Keratinocyte (primary cell): Measurements from ENCODE around the gene WDR76.

Experiments
- CTCF ChIP-seq, 3 experiments: IDR thresholded peaks in 1 of 3; conservative IDR thresholded peaks in 1 of 3; optimal IDR thresholded peaks in 1 of 3; 2 replicates in 2 of 3; 3 replicates in 1 of 3; pipeline versions ENCODE3 to v1.5.1; 2011; ENCODE audit warnings: low read length in 3 of 3, mild to moderate bottlenecking in 3 of 3, moderate library complexity in 2 of 3, control low read depth in 1 of 3, inconsistent platforms in 1 of 3; ENCODE audit not compliant: insufficient read depth in 2 of 3; ENCODE audit errors: extremely low read depth in 1 of 3
- EZH2 ChIP-seq: IDR thresholded peaks from one replicate; pipeline ENCODE4 v1.6.1; 2012; ENCODE audit warnings: inconsistent platforms, mild to moderate bottlenecking, low read length, moderate library complexity

- TF ChIP-seq CTCF (optimal IDR thresholded peaks at IDR 0.05 in 1 of 3, IDR thresholded peaks at IDR 0.05 in 1 of 3, conservative IDR thresholded peaks at IDR 0.05 in 1 of 3; ENCODE audit: extremely low read depth in 1 of 3, insufficient read depth in 2 of 3, low read length in 3 of 3) (no peak), EZH2 (no peak)
These were observed 74.7 kb downstream of the WDR76 start for GRCh38 chr15:43901495-43901894.
